OCI-LY1 (cell line): Measurements from ENCODE around the gene YEATS4.

ENCODE experiments used
- H2AFZ ChIP-seq: fragments of 200-600 bp; sonication (generic), shearing (Covaris generic); 2 replicates; pipeline ENCODE4 v1.6.0; 2014; ENCODE audit warnings: antibody characterized with exemption, mild to moderate bottlenecking, low read length
- H3F3A ChIP-seq: fragments of 200-600 bp; sonication (generic), shearing (Covaris generic); 2 replicates; pipeline ENCODE4 v1.6.0; 2014; ENCODE audit warnings: mild to moderate bottlenecking, antibody characterized with exemption, low read length, moderate library complexity; ENCODE audit not compliant: insufficient read depth
- H3K27ac ChIP-seq: fragments of 200-600 bp; sonication (generic); 2 replicates; pipeline ENCODE4 v1.5.1; 2014; ENCODE audit warnings: low read length, mixed run types, mild to moderate bottlenecking, low read depth; ENCODE audit not compliant: poor library complexity, severe bottlenecking
- H3K27me3 ChIP-seq: fragments of 200-600 bp; sonication (generic); 2 replicates; pipeline ENCODE4 v1.6.0; 2014; ENCODE audit warnings: antibody characterized with exemption, mild to moderate bottlenecking, low read length, moderate library complexity; ENCODE audit not compliant: insufficient read depth
- H3K36me3 ChIP-seq: fragments of 200-600 bp; sonication (generic); 2 replicates; pipeline ENCODE4 v1.6.1; 2014; ENCODE audit warnings: mild to moderate bottlenecking, antibody characterized with exemption, low read length, moderate library complexity, mixed read lengths; ENCODE audit not compliant: insufficient read depth
- H3K4me1 ChIP-seq: fragments of 200-600 bp; sonication (generic); 2 replicates; pipeline ENCODE4 v1.5.1; 2014; ENCODE audit warnings: mild to moderate bottlenecking, low read length, moderate library complexity; ENCODE audit not compliant: insufficient read depth, severe bottlenecking
- H3K4me2 ChIP-seq: fragments of 200-600 bp; sonication (generic), shearing (Covaris generic); 2 replicates; pipeline ENCODE4 v1.6.1; 2014; ENCODE audit warnings: low read length
- H3K4me3 ChIP-seq: fragments of 200-600 bp; sonication (generic); 2 replicates; pipeline ENCODE4 v1.5.1; 2014; ENCODE audit warnings: low read length, low read depth, mild to moderate bottlenecking, mixed read lengths; ENCODE audit not compliant: poor library complexity, severe bottlenecking
- H3K79me2 ChIP-seq: fragments of 200-600 bp; shearing (Covaris generic); 2 replicates; pipeline ENCODE4 v1.6.1; 2016; ENCODE audit warnings: mixed run types, low read length, mixed read lengths; ENCODE audit not compliant: insufficient read depth
- H3K9ac ChIP-seq: fragments of 200-600 bp; sonication (generic), shearing (Covaris generic); 2 replicates; pipeline ENCODE4 v1.6.1; 2014; ENCODE audit warnings: mild to moderate bottlenecking, low read length, mixed read lengths
- H3K9me2 ChIP-seq: fragments of 200-600 bp; sonication (generic), shearing (Covaris generic); 2 replicates; pipeline ENCODE4 v1.6.1; 2014; ENCODE audit warnings: low read depth, mild to moderate bottlenecking, low read length, mixed read lengths
- H3K9me3 ChIP-seq: fragments of 200-600 bp; shearing (Covaris generic); 2 replicates; pipeline ENCODE4 v1.6.1; 2014; ENCODE audit warnings: low read length, mixed read lengths
- H4K20me1 ChIP-seq: fragments of 200-600 bp; sonication (generic), shearing (Covaris generic); 2 replicates; pipeline ENCODE4 v1.6.0; 2016; ENCODE audit warnings: mild to moderate bottlenecking, low read length; ENCODE audit not compliant: insufficient read depth
- CTCF ChIP-seq: fragments of 200-600 bp; sonication (generic), shearing (Covaris generic); IDR thresholded peaks from 2 replicates; pipeline ENCODE4 v1.5.1; 2017; ENCODE audit warnings: mild to moderate bottlenecking, antibody characterized with exemption, low read length, moderate library complexity, mixed read lengths
- EZH2 ChIP-seq: fragments of 200-600 bp; sonication (generic), shearing (Covaris generic); IDR thresholded peaks from 2 replicates; pipeline ENCODE4 v1.8.0; 2017; ENCODE audit warnings: borderline replicate concordance, mixed run types, mild to moderate bottlenecking, antibody characterized with exemption, low read length, moderate library complexity, mixed read lengths

Gene YEATS4

DNA sequence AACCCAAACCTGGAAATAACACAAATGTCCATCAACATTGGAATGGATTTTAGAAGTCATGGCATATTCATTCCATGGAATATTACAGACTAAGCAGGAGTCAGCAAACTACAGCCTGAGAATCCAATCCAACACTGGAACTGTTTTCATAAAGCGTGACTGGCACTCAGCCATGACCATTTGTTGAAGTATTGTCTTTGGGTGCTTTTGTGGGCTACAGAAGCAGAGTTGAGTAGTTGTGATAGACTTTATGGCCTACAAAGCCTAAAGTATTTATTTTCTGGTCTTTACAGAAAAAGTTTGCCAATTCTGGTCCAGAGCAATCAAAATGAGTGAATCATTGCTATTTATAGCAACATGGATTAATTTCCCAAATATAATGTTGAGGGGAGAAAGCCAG lies 76.1 kb downstream of the YEATS4 start:
- no peak overlapping the region for H2AFZ ChIP-seq
- no peaks in the 10 kb centered on the region for H3K9me2 ChIP-seq
- H3K36me3 ChIP-seq, result no peaks in the 10 kb centered on the region
- no peak for TF ChIP-seq CTCF
- no peak for TF ChIP-seq EZH2
- no peak overlapping the region for H3K4me2 ChIP-seq
- no peaks in the 10 kb centered on the region for H4K20me1 ChIP-seq
- H3K27me3 ChIP-seq, result no peaks in the 10 kb centered on the region
- no peak overlapping the region for H3K27ac ChIP-seq
- no peaks in the 10 kb centered on the region for H3K79me2 ChIP-seq
- H3K4me1 ChIP-seq, result no peaks in the 10 kb centered on the region
- no peaks in the 10 kb centered on the region for H3F3A ChIP-seq
- H3K9ac ChIP-seq, result no peak overlapping the region
- no peaks in the 10 kb centered on the region for H3K9me3 ChIP-seq
- no peak overlapping the region for H3K4me3 ChIP-seq

- Histone ChIP-seq H3K4me3 (no peak overlapping the region), H3K9ac (no peak overlapping the region), H3K4me2 (no peak overlapping the region), H3F3A (no peaks in the 10 kb centered on the region), H3K9me3 (no peaks in the 10 kb centered on the region), H3K4me1 (no peaks in the 10 kb centered on the region), H3K79me2 (no peaks in the 10 kb centered on the region), H3K27me3 (no peaks in the 10 kb centered on the region), H3K9me2 (no peaks in the 10 kb centered on the region), H2AFZ (no peak overlapping the region), H4K20me1 (no peaks in the 10 kb centered on the region), H3K27ac (no peak overlapping the region), H3K36me3 (no peaks in the 10 kb centered on the region)
- TF ChIP-seq CTCF, result no peak
- TF ChIP-seq EZH2, result no peak
Measured at GRCh38 chr12:69437073-69437472, 77.5 kb downstream of the YEATS4 start.

DNA sequence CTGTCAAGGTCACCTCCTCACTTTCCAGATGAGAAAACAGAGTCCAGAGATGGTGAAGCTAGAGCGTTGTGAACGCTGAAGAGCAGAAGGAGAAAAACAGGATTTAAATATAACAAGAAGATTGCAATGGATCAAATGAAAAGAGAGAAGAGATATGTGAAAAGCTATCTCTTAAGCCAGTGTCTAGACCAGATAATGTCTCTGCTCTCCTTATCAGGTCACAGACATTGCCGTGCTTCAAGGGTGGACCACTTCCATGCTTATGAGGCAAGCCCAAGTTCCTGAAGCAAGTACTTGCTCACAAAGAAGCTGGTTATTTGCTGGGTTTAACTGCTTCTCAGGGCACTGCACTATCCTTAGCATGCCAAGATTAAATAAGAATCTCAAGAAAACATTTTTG lies 79.0 kb downstream of the YEATS4 start:
- no peaks in the 10 kb centered on the region for H3F3A ChIP-seq
- no peak overlapping the region for H3K27ac ChIP-seq
- no peaks in the 10 kb centered on the region for H4K20me1 ChIP-seq
- H3K36me3 ChIP-seq, result no peaks in the 10 kb centered on the region
- no peak overlapping the region for H2AFZ ChIP-seq
- H3K9ac ChIP-seq, result no peak overlapping the region
- H3K9me3 ChIP-seq, result no peaks in the 10 kb centered on the region
- H3K9me2 ChIP-seq, result no peaks in the 10 kb centered on the region
- no peak for TF ChIP-seq EZH2
- TF ChIP-seq CTCF, result no peak
- no peaks in the 10 kb centered on the region for H3K27me3 ChIP-seq
- H3K79me2 ChIP-seq, result no peaks in the 10 kb centered on the region
- no peak overlapping the region for H3K4me2 ChIP-seq
- no peaks in the 10 kb centered on the region for H3K4me1 ChIP-seq
- no peak overlapping the region for H3K4me3 ChIP-seq
